OCI-M2 (cell line): ENCODE data around the gene PRR16.
"Not testable (repeated sequence)": the region's sequence is repeated elsewhere in the genome, so short reads cannot be mapped to it uniquely, and the experiment has no call there.

Experiments
- DNase-seq: peaks from one replicate; lab custom pipeline; 2025; ENCODE audit not compliant: unreplicated experiment; lab: John Stamatoyannopoulos, UW

PRR16 gene

DNA sequence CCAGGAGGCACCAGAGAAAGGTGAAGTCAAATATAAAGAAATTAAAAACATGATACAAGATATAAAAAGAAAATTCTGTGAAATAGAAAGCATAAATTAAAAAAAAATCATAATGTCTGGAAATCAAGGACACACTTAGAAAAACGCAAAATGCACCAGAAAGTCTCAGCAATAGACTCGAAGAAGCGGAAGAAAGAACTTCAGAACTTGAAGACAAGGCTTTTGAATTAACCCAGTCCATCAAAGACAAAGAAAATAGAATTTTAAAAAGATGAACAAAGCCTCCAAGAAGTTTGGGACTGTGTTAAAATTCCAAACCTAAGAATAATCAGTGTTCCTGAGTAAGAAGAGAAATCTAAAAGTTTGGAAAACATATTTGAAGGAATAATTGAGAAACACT, 168.3 kb downstream of the PRR16 start:
- no peak for DNase-seq

DNA sequence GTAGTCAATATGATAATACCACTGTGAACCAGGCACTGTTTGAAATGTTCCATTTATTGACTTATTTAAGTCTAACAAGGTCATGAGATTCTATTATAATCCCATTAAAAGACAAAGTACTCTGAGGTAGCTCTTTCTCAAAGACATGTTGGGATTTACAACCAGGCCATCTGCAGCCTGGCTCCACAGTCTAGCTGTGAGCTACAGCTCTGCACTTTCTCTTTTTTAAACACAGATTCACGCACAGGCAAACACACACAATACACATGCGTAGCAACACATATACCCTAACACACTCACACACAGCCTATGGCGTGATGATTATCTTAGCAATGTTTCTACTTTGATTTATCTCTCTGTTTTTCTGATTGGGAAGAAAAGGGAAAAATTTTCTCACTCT, 174.3 kb downstream of the PRR16 start:
- DNase-seq, result no peak

DNA sequence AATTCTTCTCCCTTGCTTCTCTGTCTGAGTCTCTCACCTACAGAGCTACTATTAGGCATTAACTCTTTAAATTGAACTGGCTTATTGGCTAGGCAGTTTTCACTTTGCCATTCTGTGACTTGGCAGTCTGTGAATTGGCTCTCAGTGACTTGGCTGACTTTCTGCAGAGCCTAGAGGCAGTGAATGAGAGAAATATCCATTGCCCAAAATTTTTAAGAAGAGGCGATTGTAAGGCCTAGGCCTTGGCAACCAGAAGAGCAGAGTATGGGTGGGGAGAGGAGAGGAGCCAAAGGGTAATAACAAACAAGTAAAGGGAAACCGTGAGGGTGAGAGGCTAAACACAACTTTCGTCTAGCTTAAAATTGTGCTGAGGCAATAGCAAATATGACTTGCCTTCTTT, 176.7 kb downstream of the PRR16 start:
- DNase-seq, result no peak

DNA sequence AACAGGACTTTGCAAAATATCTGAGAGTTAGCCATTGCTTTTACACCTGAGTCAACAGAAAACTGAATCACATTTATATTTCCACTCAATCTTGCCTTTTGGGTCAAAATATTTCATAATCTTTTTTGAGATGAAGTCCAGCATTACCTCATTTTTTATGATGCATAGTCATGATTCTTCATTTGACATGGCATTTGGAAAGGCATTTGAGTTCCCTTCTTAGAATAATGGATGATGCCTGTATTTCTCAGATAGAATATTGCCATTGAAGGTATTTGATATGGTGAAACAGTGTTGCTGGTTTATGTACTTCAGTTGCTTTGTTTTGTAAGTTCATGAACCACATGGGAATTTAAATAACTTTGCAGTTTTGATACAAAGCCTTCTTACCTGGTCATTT, 180.4 kb downstream of the PRR16 start:
- no peak for DNase-seq

DNA sequence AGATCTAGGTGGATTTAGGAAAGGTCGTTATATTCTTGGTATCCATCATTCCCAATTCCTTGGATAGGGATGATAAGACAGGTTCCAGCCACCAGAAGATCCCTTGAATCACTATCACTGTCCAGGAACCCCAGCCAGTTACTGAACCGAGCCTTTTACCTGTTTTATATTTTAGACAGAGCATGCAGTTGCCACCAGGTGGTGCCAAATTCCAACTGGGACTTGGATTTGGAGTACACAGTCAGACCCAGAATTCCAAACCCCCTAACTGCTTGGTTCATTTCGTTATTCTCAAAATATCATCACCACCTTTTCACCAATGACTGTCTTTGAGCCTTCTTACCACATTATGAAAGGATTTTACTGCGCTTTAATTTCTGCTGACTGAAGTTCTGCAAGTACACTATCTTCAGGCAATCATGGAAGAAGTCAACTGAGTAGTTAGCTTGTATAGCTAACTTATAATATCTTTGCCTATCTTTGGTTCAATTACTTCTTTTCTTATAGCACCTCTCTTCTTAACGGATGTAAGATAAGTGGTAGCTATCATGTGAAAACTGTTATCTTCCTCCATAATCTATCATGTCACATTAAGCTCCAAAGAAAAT, 191.8 kb downstream of the PRR16 start:
- no peak for DNase-seq

DNA sequence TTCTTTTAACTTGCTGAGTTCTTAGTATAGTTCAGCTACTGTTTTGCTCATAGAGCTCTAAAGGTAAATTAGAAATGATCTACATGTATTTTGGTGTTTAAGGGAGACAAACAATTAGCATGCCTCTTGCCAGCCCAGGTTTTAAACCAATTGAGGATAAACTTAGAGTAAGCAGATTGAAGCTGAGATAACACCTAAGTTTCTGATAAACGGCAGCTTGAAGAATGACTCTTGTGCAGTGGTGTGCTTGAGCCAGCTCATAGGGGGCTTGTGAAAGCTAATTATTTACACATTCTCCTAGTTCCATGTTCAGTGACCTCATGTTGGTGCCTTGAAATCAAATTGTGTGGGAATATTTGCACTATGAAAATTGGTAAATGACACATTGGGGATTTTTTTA, 193.0 kb downstream of the PRR16 start:
- DNase-seq, result no peak

DNA sequence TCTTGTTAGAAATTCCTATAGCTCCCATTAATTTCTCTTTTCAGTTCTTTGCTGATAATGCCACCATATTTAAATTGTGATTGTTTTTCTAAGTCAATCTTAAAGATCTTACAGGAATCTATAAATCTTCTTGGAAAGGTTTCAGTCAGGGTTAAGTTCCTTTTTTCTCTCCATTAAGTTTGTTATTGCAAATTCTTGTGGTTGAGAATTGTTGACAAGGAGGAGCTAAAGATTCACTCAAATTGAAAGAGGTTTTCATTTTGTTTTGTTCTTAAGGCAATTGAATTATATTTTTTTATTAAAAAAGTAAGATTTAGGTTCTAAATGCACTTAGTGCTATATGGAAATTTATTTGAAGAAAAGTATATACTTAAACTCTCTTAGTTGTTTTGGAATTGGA, 213.4 kb downstream of the PRR16 start:
- DNase-seq, result no peak

DNA sequence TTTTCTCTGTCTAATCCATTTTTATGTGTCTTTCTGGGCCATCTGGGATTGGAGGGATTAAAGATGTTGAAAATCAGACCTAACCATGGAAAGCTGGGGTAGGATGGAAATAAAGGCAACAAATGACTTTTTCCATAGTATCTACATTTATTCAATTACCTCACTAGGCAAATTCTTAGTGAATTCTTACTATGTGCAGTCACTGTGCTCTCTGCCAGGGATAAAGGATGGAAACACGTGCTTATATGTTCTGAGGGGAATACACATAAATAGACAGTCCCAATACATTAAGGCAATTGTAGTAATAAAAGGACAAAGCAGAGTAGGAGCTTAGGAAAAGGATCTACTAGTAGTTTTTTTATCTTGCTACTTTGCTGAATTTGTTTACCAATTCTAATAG, 214.2 kb downstream of the PRR16 start:
- DNase-seq, result no peak

DNA sequence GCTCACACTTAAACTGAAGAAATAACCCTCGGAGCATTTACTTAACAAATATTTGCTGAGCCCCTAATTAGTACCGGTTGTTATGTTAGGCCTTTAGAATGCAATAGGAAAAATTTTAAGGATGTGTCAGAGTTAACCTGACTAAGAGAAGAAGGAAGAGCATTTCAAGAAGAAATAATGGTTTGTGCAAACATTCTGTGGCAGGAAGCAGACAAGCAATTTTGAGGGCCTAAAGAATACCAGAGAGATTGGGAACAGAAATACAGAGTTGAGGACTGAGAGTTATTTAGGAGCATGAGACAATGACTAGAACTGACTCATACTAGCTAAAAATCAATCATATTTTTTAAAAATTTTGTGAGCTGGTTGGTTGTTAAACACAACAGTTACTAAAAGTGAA, 218.8 kb downstream of the PRR16 start:
- no peak for DNase-seq

DNA sequence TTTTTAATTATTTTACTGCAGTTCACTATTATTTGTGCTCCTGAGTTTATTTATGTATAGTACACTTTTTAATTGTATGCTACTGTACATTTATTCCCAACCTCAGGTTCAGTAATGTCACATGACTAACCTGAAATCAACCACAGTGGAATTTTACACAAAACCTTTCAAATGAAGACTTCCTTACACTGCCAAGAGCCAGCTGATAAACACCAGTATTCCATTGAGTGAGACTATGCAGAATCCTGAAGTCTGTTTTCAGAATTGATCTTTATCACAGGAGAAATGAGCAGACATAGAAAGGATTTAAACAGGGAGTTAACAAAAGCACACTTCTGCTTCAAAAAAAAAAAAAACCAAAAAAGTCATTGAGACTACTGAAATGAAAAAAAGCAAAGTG, 219.5 kb downstream of the PRR16 start:
- DNase-seq, result no peak

DNA sequence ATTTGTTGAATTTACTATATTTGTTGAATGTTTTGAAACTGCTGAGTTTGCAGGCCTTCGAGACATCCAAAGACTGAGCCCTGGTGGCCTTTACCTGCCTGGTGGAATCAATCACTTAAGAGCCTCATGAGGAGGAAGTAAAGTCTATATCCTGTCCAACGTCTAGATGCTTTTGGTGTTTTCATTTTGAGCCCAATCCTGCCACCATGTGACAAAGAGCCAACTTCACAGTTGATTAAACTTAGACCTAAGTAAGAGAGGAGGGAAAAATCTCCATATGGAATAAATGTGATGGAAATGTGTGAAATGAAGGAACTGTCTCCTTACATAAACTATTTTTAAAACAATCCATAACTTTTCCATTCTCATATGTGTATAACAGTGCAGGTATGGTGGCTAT, 220.1 kb downstream of the PRR16 start:
- DNase-seq, result no peak

DNA sequence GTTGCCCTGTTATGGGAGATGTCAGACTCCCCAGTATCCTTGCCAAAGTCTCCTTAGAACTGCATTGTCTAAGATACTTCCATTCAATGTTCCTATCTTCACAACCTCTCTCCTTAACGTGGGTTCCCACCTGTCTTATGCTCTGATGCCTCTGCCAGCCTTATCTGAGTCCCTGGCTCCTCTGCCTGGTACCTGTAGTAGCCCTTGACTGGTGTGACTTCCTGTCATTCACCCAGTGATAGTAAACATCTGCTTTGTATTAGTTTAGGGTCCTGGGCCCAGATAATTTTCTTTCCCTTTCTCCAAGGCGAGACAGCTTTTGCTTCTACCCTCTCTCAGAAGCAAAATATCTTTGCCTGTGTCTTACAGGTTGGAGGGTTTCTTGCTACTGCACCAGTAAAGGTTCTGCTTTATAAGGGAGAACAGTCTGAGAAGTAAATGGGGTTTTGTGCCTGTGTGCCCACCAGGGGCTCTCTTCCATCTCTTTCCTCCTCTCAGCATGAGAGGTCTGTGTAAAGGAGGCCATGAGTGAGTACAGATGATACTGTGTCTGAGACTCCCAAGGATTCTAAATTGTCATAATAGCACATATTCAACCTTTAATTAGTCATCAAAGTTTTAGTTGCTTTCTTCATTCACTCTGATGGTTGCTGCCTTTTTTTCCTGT, 220.8 kb downstream of the PRR16 start:
- no peak for DNase-seq

DNA sequence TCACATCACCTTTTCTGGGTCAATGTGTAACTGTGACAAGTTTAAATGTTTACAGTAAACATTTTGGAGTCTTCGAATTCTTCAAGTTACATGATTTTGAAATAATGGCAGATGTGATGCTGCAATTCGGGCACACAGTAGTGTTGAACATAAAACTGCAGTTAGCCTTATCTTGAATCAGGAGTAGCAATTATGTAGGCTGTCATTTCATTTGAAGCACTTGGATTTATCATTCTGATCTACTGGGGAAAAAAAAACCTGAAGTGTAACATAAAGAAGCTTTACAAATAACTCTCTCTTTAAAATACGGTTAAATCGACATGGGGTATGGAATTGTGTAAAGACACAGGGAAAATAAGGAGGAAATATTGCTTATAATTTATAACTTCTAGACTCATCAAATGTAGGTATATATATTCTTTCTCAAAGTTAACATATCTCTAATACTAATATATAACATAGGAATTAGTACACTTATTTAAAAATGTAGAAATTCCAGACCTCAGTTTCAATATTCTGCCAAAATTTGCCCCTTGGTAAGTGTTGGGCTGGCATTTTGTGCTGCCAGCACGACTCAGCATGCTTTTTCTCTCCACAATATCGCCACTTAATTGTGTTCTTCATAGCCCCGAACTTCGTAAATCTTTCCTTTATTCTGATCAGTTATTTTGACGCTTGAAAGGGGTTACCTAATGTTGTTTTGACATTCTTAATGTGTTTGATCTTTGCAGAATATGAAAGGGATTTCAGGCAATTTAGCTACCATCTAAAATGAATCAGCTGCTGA, 226.7 kb downstream of the PRR16 start:
- DNase-seq, result no peak

DNA sequence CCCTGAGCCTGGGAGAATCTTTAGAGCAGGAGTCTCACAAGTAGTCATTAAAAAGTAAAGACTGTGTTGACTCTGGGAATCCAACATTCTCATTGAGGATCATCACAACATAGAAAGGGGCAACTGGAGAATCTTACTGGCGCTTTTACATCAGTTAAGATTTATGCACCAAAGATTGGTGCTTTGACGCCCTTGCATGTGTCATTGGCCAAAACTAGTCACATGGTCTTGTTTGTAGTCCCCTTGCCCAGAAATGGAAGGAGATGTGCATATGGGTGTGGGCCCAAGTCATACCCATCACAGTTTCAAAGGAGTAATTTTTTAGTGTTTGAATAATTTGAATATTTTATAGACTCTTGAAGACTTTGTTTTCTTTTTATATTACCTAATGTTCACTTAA, 228.2 kb downstream of the PRR16 start:
- no peak for DNase-seq

DNA sequence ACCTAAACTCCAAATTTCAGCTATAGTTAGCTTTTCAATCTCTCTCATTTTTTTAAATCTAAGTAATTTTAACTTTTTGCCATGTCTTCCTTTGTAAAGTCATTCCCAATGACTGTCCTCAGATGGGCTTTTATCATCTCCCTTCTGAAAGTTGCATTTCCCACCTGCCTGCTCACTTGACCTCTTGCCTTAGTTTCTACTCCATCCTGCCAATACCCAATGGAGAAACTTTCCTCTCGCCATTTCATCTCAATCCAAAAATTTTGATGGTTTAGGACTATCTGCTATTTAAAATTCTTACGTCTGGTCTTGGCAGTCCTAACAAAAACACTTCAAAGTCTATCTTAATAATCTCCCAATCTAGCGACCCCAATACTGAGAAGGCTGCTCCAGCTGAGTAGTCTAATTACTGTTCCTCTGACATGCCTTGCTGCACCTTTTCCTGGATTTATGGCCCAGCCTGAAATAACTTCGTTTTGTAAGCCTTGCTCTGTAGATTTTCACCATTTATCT, 231.3 kb downstream of the PRR16 start:
- DNase-seq, result no peak

DNA sequence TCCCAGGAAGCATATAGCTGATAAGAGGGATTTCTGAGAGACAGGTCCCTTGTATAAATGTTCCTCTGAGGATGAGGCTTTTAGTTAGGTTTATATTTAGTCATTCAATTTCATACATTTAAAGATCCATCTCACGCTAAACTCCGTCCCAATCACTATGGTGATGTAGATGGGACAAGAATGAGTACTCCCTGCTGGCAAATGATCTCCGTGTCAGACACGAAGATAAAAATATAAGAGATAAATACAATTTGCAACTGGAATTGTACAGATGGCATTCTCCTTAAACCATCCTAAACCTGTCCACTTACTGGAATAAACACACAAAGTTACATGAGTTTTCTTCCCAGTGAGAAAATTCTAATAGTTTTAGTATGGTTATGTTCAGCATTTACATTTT, 233.0 kb downstream of the PRR16 start:
- no peak for DNase-seq

DNA sequence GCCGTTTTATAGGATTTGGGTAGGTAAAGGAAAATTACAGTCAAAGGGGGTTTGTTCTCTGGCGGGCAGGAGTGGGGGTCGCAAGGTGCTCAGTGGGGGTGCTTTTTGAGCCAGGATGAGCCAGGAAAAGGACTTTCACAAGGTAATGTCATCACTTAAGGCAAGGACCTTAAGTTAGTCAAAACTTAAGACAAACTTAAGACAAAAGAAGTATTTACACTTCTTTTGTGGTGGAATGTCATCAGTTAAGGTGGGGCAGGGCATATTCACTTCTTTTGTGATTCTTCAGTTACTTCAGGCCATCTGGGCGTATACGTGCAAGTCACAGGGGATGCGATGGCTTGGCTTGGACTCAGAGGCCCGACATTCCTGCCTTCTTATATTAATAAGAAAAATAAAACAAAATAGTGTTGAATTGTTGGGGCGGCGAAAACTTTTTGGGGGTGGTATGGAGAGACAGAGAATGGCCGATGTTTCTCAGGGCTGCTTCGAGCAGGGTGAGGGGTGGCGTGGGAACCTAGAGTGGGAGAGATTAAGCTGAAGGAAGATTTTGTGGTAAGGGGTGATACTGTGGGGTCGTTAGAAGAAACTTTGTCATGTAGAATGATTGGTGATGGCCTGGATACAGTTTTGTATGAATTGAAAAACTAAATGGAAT, 233.7 kb downstream of the PRR16 start:
- DNase-seq, result not testable (repeated sequence)

DNA sequence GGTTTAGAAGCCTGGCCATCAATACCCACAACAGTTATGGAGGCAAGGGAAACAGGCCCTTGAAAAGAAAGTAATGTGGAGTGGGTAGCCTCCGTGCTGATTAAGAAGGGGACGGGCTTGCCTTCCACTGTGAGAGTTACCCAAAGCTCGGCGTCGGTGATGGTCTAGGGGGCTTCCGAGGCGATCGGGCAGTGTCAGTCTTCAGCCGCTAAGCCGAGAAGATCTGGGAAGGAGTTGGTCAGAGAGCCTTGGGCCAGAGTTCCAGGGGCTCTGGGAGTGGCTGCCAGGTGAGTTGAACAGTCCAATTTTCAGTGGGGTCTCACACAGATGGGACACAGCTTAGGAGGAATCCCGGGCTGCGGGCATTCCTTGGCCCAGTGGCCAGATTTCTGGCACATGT, 236.6 kb downstream of the PRR16 start:
- not testable (repeated sequence) for DNase-seq

DNA sequence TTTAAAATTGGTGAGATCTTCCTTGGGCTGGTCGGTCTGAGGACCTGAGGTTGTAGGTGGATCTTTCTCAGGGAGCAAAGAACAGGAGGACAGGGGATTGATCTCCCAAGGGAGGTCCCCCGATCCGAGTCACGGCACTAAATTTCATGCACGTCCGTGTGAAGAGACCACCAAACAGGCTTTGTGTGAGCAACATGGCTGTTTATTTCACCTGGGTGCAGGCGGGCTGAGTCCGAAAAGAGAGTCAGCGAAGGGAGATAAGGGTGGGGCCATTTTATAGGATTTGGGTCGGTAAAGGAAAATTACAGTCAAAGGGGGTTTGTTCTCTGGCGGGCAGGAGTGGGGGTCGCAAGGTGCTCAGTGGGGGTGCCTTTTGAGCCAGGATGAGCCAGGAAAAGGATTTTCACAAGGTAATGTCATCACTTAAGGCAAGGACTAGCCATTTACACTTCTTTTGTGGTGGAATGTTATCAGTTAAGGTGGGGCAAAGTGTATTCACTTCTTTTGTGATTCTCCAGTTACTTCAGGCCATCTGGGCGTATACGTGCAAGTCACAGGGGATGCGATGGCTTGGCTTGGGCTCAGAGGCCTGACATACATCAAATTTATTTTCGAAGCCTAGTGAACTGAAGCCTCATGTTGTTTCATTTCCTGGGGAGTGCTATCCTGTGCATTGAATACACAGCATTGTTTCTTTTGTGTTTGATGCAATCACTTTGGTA, 238.9 kb downstream of the PRR16 start:
- not testable (repeated sequence) for DNase-seq

DNA sequence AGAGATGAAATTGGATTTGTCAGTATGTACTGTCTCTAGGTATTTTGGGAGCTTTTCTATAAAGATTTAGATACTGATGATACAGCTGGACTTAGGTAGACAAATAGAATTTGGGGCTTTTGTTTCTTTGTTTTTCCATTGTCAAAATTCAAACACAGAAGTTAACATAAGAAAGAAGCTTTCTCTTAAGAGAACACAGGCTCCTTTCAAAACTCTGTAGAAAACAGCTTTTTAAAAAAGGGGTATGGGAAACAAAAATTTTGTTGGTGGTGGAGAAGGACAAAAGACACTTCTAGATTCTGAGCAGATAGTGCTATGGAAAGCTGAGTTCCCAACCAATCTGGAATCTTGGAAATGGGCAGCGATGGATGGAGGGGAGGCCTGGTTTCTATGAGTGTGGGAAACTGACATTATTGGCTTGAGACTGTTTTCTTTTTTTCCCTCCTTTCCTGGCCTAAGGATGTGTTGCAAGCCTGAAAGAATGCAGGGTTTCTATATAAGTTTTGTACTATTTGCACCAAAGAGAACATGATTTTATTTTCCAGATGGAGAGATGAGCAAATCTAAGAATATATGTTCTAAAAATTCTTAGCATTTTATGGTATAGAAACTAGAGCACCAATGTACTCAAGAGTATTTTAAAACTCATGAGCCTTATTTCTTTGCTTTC, 240.0 kb downstream of the PRR16 start:
- DNase-seq, result no peak
